AG04449 (cell line): ENCODE measurements around the gene TMEM139.

Experiments
- CTCF ChIA-PET: fragments of 350-600 bp; formaldehyde crosslinking; extraction: SDS; loops from one replicate; lab custom pipeline; 2021; ENCODE audit warnings: antibody characterized with exemption; lab: Yijun Ruan, JAX
- POLR2A ChIA-PET: fragments of 400-600, 350-600 bp; formaldehyde crosslinking; extraction: SDS; loops from one replicate; lab custom pipeline; 2020; ENCODE audit warnings: antibody characterized with exemption, inconsistent platforms; lab: Yijun Ruan, JAX
- DNase-seq: peaks from one replicate; pipeline ENCODE4 v3.0.0-alpha.2; 2010; ENCODE audit warnings: low read depth, low spot score
- H3K4me3 ChIP-seq: 2 replicates; pipeline ENCODE4 v1.5.1; 2011; ENCODE audit warnings: low read depth, mild to moderate bottlenecking, control low read depth, low read length
- TF ChIP-seq, protein P1 (sequence below): IDR thresholded peaks from one replicate; pipeline ENCODE4 v1.5.1; 2011; ENCODE audit warnings: mild to moderate bottlenecking, moderate library complexity, low read length, control low read depth, inconsistent platforms; ENCODE audit not compliant: insufficient read depth; ENCODE audit errors: missing control alignments

Gene TMEM139

DNA sequence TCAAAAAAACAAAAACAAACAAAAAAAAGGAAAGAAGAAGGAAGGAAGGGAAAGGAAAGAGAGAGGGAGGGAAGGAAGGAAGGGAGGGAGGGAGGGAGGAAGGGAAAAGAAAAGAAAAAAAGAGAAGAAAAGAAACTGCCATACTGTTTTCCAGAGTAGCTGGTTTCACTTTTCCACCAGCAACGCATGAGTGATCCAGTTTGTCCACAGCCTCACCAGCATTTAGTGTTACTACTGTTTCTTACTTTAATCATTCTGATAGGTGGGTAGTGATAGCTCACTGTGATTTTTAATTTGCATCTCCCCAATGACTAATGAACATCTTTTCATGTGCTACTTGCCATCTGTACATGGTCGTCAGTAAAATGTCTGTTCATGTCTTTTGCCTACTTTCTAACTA, 11.9 kb upstream of the TMEM139 start:
- DNase-seq: no peak
- CTCF ChIA-PET: interaction anchor here (0.9 to 1.8 kb wide), 2 partner anchors 9 to 32 kb away, joined by 5 to 9 read pairs; partner anchors contain the start of gene GSTK1
- POLR2A ChIA-PET: no interaction called here
- TF ChIP-seq, protein P1, sequence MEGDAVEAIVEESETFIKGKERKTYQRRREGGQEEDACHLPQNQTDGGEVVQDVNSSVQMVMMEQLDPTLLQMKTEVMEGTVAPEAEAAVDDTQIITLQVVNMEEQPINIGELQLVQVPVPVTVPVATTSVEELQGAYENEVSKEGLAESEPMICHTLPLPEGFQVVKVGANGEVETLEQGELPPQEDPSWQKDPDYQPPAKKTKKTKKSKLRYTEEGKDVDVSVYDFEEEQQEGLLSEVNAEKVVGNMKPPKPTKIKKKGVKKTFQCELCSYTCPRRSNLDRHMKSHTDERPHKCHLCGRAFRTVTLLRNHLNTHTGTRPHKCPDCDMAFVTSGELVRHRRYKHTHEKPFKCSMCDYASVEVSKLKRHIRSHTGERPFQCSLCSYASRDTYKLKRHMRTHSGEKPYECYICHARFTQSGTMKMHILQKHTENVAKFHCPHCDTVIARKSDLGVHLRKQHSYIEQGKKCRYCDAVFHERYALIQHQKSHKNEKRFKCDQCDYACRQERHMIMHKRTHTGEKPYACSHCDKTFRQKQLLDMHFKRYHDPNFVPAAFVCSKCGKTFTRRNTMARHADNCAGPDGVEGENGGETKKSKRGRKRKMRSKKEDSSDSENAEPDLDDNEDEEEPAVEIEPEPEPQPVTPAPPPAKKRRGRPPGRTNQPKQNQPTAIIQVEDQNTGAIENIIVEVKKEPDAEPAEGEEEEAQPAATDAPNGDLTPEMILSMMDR: no peak
- no peak overlapping the region for H3K4me3 ChIP-seq

GRCh38 chr7:143279186-143280098, 5.3 kb upstream of the TMEM139 start:
- ChIA-PET CTCF (interaction anchor here (1.2 to 2.0 kb wide), 4 partner anchors 8 to 137 kb away, joined by 3 to 8 read pairs (median 5); partner anchors contain the start of genes CASP2 and GSTK1), POLR2A (no interaction called here)
- DNase-seq: no peak
- TF ChIP-seq, protein P1: no peak
- H3K4me3 ChIP-seq: no peak overlapping the region

DNA sequence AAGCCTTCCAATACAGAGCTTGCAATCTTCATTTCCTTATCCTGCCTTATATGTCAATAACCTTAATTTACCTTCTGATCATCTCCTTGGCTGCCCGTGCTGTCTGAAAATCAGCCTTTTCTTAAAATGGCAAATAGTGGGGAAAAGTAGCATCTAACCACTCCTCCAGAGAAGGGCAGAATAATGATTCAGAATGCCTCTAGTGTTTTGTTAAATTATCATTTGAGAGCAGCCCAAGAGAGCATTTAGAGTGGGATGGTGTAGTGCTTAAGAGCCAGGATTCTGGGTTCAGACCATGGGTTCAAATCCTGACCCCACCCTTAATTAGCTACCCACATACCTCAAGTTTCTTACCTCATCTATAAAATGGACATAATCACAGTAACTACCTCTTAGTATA, 4.6 kb upstream of the TMEM139 start:
- TF ChIP-seq, protein P1: no peak
- H3K4me3 ChIP-seq: no peak overlapping the region
- ChIA-PET CTCF (interaction anchor here (1.2 to 2.0 kb wide), 4 partner anchors 8 to 136 kb away, joined by 3 to 8 read pairs (median 5); partner anchors contain the start of genes CASP2 and GSTK1), POLR2A (no interaction called here)
- DNase-seq: no peak

- ChIA-PET CTCF (interaction anchor here (1.5 to 2.0 kb wide), 3 partner anchors 17 to 66 kb away, joined by 3 to 8 read pairs (median 6); partner anchors contain the start of gene GSTK1), POLR2A (no interaction called here)
- no peak for DNase-seq
- TF ChIP-seq, protein P1: no peak
- no peak overlapping the region for H3K4me3 ChIP-seq
Observed at GRCh38 chr7:143280566-143280965, 4.2 kb upstream of the TMEM139 start.

DNA sequence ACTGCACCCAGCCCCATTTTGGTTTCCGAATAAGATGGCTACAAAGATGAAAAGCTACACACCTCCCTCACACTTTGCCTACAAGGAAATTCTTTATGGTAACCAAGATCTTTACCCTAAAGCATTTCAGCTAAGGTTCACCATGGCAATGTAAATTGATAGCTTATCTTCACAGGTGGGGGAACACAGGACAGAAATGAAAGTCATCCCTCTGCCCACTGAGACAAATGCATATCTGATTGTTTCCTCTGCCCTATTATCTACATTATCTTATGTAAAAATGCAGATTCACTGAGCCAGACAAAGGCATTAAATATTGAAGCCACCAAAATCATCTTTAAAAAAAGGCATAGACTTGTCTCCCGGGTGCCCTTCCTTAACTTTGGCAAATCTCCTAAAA, 3.2 kb upstream of the TMEM139 start:
- no peak overlapping the region for H3K4me3 ChIP-seq
- ChIA-PET POLR2A (no interaction called here), CTCF (interaction anchor here (1.0 to 1.5 kb wide), 2 partner anchors 41 to 67 kb away, joined by 3 read pairs; no protein-coding TSS in a partner anchor)
- no peak for DNase-seq
- TF ChIP-seq, protein P1: no peak

- TF ChIP-seq, protein P1: no peak
- ChIA-PET CTCF (no interaction called here), POLR2A (no interaction called here)
- DNase-seq: no peak
- H3K4me3 ChIP-seq: no peak overlapping the region
Observed at GRCh38 chr7:143282124-143282523, 2.6 kb upstream of the TMEM139 start.
